ENCODE measurements around the gene NUDT8.

Gene NUDT8

DNA sequence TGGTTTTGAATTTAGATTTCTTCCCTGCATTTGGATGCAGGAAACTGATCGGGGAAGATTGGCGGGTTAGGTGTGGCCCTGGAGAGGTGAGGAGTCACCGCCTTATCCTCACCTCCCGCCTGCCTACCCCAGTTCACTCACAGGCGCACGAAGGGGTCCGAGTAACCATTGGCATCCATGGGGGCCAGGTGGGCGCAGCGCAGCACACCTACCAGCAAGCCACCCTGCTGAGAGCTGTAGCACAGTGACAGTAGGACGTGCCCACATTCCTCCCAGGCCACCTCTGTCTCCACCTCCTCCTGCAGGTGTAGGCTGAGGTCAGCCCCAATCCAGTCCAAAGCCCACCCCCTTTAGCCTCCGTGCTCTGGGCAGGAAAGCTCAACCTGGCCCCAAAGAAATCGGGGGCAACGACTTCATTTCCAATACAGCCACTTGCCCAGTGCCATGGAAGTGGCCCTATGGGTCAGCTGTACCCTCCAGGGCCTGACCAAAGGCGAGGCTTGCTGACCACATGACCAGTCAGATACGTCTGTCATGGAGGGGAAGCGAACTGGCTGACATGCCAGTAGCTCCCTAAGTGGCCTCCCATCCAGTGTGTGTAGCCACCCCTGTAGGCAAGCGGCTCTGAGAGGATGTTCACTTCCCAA is 16.3 kb downstream of the NUDT8 start:
- DNase-seq (ENCODE audit: low read depth) = no peak
- H3K4me3 ChIP-seq (ENCODE audit: low read length) = peak overlapping the region; percentile 53
- TF ChIP-seq, protein P1, sequence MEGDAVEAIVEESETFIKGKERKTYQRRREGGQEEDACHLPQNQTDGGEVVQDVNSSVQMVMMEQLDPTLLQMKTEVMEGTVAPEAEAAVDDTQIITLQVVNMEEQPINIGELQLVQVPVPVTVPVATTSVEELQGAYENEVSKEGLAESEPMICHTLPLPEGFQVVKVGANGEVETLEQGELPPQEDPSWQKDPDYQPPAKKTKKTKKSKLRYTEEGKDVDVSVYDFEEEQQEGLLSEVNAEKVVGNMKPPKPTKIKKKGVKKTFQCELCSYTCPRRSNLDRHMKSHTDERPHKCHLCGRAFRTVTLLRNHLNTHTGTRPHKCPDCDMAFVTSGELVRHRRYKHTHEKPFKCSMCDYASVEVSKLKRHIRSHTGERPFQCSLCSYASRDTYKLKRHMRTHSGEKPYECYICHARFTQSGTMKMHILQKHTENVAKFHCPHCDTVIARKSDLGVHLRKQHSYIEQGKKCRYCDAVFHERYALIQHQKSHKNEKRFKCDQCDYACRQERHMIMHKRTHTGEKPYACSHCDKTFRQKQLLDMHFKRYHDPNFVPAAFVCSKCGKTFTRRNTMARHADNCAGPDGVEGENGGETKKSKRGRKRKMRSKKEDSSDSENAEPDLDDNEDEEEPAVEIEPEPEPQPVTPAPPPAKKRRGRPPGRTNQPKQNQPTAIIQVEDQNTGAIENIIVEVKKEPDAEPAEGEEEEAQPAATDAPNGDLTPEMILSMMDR (conservative IDR thresholded peaks at IDR 0.05; ENCODE audit: low read length) = no peak

DNA sequence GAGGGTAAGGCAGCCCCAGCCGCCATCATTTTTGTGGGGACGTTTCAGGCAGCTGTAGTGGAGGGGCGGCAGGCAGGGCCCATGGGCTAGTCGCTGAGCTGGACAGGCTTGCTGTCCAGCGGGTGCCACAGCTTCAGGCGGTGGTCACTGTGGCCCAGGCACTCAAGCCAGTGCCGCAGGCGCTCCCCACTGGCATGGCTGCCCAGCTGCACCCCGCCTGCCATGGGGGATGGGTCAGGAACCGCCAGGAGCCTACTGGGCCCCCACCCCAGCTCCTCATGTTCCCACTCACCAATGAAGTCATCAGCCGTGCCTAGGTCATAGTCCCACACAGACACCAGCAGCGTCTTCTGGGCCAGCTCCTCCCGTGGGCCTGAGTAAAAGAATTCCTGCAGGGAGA is 17.0 kb downstream of the NUDT8 start:
- DNase-seq (ENCODE audit: low read depth) = no peak
- TF ChIP-seq, protein P1 (conservative IDR thresholded peaks at IDR 0.05; ENCODE audit: low read length) = no peak
- no peak overlapping the region for H3K4me3 ChIP-seq (ENCODE audit: low read length)

DNA sequence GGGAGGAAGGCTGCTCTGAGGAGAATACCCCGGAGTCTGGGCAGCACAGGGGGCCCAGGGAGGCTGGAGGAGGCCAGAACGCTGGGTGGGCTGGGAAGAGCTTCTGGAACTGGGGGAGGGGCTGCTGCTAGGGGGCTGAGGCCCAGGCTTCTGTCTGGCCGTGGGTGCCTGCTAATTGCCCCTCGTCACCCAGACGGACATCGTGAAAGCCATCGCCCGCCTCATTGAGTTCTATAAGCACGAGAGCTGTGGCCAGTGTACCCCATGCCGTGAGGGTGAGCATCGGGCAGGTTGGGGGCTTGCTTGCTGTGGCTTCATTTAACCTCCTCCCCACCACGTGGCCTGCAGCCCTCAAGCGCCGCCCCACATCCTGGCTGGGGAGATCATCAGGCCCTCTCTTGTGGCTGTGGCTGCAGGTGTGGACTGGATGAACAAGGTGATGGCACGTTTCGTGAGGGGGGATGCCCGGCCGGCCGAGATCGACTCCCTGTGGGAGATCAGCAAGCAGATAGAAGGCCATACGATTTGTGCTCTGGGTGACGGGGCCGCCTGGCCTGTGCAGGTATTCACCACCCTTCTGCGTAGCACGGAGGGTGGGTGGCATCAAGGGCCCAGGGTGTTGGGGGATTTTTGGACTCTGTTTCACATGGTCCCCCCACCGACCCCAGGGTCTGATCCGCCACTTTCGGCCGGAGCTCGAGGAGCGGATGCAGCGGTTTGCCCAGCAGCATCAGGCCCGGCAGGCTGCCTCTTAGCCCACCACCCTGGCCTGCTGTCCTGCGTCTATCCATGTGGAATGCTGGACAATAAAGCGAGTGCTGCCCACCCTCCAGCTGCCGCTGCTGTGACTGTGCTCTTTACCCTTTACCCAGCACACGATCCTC is 17.8 kb downstream of the NUDT8 start:
- H3K4me3 ChIP-seq (ENCODE audit: low read length) = no peak overlapping the region
- DNase-seq (ENCODE audit: low read depth) = no peak
- TF ChIP-seq, protein P1 (conservative IDR thresholded peaks at IDR 0.05; ENCODE audit: low read length) = no peak

DNA sequence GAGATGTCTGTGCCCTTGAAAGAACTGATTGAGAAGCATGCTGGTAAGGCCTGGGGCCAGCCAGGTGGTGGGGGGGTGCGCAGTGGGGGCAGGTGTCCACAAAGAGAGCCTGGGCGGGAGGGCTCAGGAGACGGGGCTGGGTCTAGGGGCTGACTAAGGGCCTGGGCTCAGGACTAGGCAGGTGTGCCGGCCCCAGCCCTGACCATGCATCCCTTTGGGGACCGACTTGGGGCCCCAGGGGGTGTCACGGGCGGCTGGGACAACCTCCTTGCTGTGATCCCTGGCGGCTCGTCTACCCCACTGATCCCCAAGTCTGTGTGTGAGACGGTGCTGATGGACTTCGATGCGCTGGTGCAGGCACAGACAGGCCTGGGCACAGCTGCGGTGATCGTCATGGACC is 18.6 kb downstream of the NUDT8 start:
- TF ChIP-seq, protein P1 (conservative IDR thresholded peaks at IDR 0.05; ENCODE audit: low read length) = no peak
- DNase-seq (ENCODE audit: low read depth) = no peak
- H3K4me3 ChIP-seq (ENCODE audit: low read length) = no peak overlapping the region

DNA sequence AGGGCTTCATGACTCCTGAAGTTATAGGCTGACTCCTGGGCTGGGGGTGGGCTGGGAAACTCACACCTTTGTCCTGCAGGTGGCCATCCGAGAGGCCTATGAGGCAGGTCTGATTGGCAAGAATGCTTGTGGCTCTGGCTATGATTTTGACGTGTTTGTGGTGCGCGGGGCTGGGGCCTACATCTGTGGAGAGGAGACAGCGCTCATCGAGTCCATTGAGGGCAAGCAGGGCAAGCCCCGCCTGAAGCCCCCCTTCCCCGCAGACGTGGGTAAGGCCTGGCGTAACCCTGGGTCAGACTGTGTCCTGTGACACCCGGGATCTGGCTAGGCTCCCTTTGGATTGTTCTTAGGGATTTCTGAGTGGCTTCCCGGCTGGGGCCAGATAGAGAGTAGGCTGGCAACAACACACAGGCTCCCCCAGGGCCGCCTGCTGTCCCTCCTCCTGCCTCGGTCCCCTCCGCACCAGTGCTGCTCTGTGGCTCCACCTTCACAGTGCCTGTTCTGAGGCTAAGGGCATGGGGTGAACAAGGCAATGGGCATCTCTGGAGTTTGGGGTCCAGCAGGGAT is 19.4 kb downstream of the NUDT8 start:
- no peak overlapping the region for H3K4me3 ChIP-seq (ENCODE audit: low read length)
- TF ChIP-seq, protein P1 (conservative IDR thresholded peaks at IDR 0.05; ENCODE audit: low read length) = no peak
- no peak for DNase-seq (ENCODE audit: low read depth)

DNA sequence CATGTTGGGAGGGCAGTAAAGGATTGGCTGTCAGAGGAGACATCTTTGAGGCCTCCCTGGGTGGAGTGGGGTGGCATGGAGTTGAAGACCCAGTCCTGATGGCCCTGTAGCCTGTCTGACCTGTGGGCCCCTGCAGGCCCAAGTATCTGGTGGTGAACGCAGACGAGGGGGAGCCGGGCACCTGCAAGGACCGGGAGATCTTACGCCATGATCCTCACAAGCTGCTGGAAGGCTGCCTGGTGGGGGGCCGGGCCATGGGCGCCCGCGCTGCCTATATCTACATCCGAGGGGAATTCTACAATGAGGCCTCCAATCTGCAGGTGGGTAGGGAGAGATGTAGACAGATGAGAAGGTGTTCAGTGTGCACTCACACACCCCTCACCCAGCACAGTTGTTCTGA is 20.4 kb downstream of the NUDT8 start:
- TF ChIP-seq, protein P1 (conservative IDR thresholded peaks at IDR 0.05; ENCODE audit: low read length) = no peak
- DNase-seq (ENCODE audit: low read depth) = no peak
- no peak overlapping the region for H3K4me3 ChIP-seq (ENCODE audit: low read length)
